Fibroblast of gingiva (primary cell): ENCODE data around the gene OR3A2.
"Not testable (repeated sequence)": the region's sequence is repeated elsewhere in the genome, so short reads cannot be mapped to it uniquely, and the experiment has no call there.

Experiments
- DNase-seq: peaks from one replicate; pipeline ENCODE4 v3.0.0-alpha.2; 2011; ENCODE audit warnings: low read depth

OR3A2 gene

GRCh38 chr17:3385869-3386816 lies at the start of gene OR3A2:
Gene OR3A2 (minus strand): TSS chr17:3386308.
- DNase-seq, result no peak

- DNase-seq, result no peak
Observed at GRCh38 chr17:3433741-3434140, 47.6 kb upstream of the OR3A2 start, which contains the start of gene OR1E2. Gene OR1E2 (minus strand): TSS chr17:3433841. CDS start chr17:3433841, 0 bp downstream.

DNA sequence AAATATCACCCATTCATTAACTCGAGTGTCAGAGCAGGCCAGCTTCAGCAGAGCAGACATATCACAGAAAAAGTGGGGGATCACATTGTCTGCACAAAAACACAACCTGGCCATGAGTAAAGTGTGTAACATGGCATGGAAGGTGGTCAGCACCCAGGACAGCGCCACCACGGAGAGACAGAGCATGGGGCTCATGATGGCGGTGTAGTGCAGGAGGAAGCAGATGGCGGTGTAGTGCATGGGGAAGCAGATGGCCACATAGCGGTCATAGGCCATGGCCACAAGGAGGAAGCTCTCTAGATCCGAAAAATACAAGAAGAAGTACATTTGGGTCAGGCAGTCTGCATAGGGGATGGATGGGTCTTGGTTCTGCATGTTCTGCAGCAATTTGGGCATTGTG lies 47.1 kb upstream of the OR3A2 start:
- DNase-seq, result not testable (repeated sequence)

DNA sequence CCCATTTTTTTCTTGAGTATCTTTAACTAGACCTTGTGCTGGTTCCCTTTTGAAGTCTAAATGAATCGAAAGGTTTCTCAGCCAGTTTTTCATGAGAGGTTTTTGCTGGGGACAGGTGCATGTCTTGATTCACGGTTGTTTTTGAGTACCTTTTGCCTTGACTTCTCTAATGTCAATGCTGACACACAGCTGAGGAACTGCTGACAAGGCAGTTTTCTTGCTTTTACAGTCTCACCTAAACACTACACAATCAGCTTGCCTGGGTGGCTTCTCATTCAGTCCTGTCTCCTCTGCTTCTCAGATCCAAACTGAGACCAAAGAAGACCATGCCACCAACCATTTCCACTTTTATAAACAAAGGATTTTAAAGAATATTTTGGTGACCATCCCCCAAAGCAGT lies 32.1 kb upstream of the OR3A2 start:
- no peak for DNase-seq

GRCh38 chr17:3415610-3416009 lies 29.5 kb upstream of the OR3A2 start:
- no peak for DNase-seq

- not testable (repeated sequence) for DNase-seq
Observed at GRCh38 chr17:3412216-3412615, 26.1 kb upstream of the OR3A2 start.

- no peak for DNase-seq
Observed at GRCh38 chr17:3411070-3411469, 25.0 kb upstream of the OR3A2 start, which contains the start of gene OR3A3. Gene OR3A3 (plus strand): TSS chr17:3411370.

DNA sequence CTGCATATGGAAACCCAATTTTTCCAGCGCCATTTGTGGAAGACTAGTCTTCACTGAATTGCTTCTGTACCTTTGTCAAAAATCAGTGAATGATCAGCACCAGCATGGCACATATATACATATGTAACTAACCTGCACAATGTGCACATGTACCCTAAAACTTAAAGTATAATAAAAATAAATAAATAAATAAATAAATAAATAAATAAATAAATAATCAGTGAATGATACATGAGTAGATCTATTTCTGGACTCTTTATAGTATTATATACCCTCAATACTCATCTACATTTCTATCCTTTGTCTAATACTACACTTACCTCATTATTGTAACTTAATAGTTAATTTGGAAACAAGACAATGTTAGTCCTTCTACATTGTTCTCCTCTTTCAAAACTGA lies 17.7 kb upstream of the OR3A2 start:
- not testable (repeated sequence) for DNase-seq

GRCh38 chr17:3401786-3402185 lies 15.7 kb upstream of the OR3A2 start:
- no peak for DNase-seq

DNA sequence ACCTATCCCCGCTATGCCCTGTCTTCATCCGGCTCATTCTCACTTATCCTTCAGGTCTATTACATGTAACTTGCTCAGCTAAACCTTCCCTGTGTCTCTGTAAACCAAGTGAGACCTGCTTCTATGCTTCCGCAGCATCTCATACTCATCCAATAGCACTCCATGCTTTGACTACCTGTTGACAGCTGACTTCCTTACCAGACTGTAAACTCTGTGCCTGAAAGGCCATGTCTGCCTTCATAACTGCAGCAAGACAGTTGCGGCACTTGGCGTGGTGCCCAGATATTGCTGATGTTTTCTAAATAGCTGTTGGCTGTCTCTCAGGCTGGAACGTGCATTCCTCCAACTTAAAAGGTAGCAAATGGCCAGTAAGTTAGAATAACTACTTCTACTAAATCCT lies 13.9 kb upstream of the OR3A2 start:
- DNase-seq, result no peak

DNA sequence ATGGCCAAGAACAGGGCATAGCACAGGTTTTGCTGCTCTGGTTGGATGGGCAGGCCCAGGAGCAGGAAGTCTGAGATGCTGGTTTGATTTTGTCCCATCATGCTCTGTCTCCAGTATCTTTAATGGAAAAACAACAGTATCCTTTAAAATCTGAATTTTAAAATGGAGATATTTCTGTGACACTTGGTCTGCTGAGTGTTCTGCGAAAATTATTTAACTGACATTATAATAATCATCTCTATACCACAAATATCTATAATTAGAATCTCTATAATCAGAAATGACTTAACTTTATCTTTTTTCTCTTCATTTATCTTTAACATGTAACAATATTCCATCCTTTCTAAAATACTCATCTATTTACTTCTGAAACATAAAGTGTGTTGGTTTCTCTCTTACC lies 12.2 kb upstream of the OR3A2 start, which contains the start of gene OR1E1:
Gene OR1E1, minus strand, starts transcription at position 101 of the 400 bp plus-strand sequence. Its CDS starts 0 bp downstream, at position 101.
- no peak for DNase-seq

DNA sequence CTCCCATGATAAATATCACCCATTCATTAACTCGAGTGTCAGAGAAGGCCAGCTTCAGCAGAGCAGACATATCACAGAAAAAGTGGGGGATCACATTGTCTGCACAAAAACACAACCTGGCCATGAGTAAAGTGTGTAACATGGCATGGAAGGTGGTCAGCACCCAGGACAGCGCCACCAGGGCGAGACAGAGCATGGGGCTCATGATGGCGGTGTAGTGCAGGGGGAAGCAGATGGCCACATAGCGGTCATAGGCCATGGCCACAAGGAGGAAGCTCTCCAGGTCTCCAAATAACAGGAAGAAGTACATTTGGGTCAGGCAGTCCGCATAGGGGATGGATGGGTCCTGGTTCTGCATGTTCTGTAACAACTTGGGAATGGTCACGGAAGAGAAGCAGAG lies 11.7 kb upstream of the OR3A2 start:
- not testable (repeated sequence) for DNase-seq

DNA sequence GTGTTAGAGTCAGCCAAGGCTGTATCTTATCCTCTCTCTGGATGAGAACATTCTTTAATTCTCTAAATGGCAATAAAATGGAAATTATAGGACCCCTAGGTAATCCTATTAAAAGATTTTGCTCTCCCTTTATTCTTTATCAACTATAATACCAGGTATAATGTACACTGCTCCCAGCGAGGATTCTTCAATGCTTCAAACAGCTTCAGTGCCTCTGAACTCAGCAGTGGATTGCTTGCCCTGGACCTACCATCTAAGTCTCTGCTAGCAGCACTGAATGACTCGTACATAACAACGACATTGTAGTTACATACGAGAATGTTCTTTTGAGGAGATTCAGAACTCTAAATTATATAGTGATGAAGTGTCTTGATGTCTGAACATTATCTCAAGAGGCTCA lies 3.7 kb upstream of the OR3A2 start:
- no peak for DNase-seq

DNA sequence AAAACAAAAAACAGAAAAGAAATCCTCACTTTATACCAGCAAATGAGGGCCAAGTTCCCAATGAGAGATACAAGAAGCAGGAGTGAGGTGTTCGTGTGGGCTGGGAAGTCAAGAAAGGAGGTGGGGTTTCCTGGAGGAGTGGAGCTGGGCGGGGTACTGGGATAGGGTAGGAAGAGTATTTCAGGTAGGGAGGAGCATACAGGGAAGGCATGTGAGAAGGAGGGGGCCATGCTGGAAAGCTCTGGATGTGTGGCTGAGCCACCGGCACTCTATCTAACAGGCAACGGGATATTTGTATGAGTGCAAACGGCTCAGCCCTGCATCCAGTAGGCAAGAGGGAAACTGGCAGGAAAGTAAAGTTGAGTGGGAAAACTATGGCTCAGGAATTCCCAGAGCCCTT lies 4.2 kb downstream of the OR3A2 start:
- no peak for DNase-seq

GRCh38 chr17:3378321-3378720 lies 7.8 kb downstream of the OR3A2 start:
- DNase-seq, result no peak

DNA sequence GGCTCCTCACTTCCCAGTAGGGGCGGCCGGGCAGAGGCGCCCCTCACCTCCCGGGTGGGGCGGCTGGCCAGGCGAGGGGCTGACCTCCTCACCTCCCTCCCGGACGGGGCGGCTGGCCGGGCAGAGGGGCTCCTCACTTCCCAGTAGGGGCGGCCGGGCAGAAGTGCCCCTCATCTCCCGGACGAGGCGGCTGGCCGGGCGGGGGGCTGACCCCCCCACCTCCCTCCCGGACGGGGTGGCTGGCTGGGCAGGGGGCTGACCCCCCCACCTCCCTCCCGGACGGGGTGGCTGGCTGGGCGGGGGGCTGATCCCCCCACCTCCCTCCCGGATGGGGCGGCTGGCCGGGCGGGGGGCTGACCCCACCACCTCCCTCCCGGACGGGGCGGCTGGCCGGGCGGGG lies 14.9 kb downstream of the OR3A2 start:
- not testable (repeated sequence) for DNase-seq

- not testable (repeated sequence) for DNase-seq
Observed at GRCh38 chr17:3342782-3343181, 43.3 kb downstream of the OR3A2 start.

DNA sequence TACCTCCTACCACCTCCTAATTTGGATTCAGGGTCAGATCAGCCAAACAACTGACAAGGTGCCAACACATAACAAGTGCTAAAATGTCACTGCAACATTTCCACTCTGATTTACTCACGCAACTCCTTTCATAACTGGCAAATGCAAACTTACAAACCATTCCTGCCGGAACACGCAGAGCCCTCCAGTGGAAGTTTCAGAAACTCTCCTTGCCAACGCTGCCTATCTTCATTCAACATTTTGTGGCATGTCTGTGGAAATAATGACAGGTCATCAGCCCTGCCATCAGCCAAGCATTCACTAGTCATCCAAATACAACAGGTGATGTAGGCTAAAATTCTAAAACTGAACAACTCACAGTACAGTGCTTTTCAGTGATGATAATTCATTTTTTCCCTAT lies 50.2 kb downstream of the OR3A2 start:
- no peak for DNase-seq

GRCh38 chr17:3318336-3318735 lies 67.8 kb downstream of the OR3A2 start:
- no peak for DNase-seq

DNA sequence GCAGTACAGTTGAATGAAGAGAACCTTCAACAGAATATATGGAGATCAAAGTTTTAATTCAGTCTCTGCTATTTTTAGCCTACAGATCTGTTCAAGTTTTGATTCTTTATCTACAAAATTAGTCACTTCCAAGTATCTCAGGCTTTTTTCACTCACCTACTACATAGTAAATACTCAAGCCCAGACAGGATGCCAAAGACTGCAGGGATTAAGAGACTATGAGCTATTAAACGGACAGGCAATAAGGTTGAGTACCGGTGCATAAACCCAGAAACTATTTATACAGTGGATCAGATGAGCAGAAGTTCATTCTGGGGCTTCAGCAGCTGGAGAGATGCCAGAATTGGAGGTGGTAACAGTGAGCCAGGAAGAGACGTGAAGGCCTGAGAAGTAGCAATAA lies 69.3 kb downstream of the OR3A2 start:
- DNase-seq, result no peak

- DNase-seq, result no peak
Observed at GRCh38 chr17:3308603-3309002, 77.5 kb downstream of the OR3A2 start.

DNA sequence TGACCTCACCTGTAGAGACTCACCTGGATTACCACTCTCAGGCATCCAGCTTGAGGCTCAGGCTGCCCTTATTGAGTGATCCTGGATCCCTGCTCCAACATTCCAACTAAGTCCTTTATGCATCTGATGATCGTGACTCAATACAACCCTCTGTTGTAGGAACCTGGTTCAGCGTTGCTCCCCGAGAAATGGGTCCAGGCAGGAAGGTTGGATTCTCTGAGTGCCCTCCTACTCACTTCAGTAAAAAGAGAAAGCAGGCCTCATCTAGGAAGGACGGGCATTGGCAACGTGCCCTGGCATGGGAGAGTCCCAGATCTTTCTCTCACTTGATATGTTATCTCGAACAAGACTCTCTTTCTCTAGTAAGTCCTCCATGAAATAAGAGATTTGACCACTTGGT lies 87.8 kb downstream of the OR3A2 start, which contains the start of gene OR3A1:
Gene OR3A1, minus strand, starts transcription at position 101 of the 400 bp plus-strand sequence. CDS start 5,778 bp downstream, outside the sequence.
- DNase-seq, result no peak

- DNase-seq, result no peak
Observed at GRCh38 chr17:3295632-3296031, 90.5 kb downstream of the OR3A2 start.
